Upper lobe of right lung (tissue), 1 donor: ENCODE results near the gene APCDD1L. TPM values are rescaled to one million over a fixed set of nuclear protein-coding genes. Genes with fewer than 3 reads are reported as not detected.

Experiments used
- ATAC-seq: fragments of 200-7000 bp; cut with Tn5 transposase; one replicate; pipeline ENCODE4 v1.9.1; 2020; ENCODE audit warnings: mild to moderate bottlenecking, moderate library complexity
- DNase-seq: peaks from one replicate; pipeline ENCODE4 v3.0.0-alpha.2; 2020
- H3K27ac ChIP-seq: fragments of 200-600 bp; one replicate; pipeline ENCODE4 v1.8.0; 2022
- H3K27me3 ChIP-seq: fragments of 200-600 bp; one replicate; pipeline ENCODE4 v1.8.0; 2022; ENCODE audit warnings: mild to moderate bottlenecking
- H3K36me3 ChIP-seq: fragments of 200-600 bp; one replicate; pipeline ENCODE4 v1.8.0; 2022
- H3K4me1 ChIP-seq: fragments of 200-600 bp; one replicate; pipeline ENCODE4 v1.8.0; 2022
- H3K4me3 ChIP-seq: fragments of 200-600 bp; one replicate; pipeline ENCODE4 v1.8.0; 2022; ENCODE audit warnings: mild to moderate bottlenecking
- H3K9me3 ChIP-seq: fragments of 200-600 bp; one replicate; pipeline ENCODE4 v1.8.0; 2022
- intact Hi-C: fragments of 100-400 bp; cut with DNase I; formaldehyde crosslinking; loops from one replicate; pipeline ENCODE4 v1.11.0; 2022
- total RNA-seq: library from RNA; stranded (reverse); fragmentation: NEBNext Ultra II Directional; extraction: Animal tissue kit (Norgen Biotek cat#: 25700); gene quantifications from one replicate; pipeline ENCODE4 v1.2.1, GENCODE V29; 2021
- TF ChIP-seq, protein P1 (sequence below): fragments of 200-600 bp; IDR thresholded peaks from one replicate; pipeline ENCODE4 v1.8.0; 2022; ENCODE audit warnings: antibody characterized with exemption
- donor health status: DM: no; HTN: yes; CAD: no; lungs with severe emphysema.

The APCDD1L gene
- total RNA-seq, 1 donor from 2014 or later = not detected

DNA sequence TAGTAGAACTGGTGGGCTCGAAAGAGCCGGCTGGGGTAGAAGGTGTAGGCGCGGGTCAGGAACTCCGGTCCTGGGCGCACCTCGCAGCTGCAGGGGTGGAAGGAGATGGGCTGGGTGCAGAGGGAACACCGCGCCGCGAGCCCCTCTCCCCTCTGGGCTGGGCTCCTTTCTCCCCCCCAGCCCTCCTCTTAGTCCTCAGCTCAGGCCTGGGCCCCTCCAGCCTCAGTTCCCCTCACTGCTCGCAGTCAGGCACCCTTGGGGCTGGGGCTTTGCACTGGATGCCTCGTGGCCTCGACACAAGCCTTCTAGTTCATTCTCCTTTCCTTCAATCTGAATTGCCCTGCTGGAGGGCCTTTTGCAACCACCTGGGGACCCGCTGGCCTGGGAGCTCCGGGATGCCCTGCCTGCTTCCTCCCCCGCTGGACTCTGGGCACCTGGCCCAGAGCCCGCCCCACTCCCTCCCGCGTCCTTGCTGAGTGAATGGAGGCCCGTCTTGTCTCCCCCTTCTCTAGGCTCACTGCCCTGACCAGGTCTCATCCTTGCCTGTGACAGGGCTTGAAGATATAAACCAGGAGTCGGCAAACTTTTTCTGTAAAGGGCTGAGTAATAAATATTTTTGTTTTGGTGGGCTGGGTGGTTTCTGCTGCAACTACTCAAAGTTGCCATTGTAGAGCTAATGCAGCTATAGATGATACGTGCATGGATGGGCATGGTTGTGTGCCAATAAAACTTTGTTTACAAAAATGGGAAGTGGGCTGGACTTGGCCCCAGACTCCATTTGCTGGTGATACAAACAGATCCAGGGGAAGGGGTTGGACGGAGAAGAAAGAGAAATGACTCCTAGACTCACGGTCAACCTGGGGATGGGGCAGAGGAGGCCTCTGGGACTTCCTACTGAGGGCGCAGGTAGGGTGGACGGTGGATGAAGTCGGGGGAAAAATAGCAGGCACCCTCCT is 47.3 kb downstream of the APCDD1L start:
- DNase-seq = no peak
- peaks cover 5% of the 10 kb centered on the region for H3K27me3 ChIP-seq
- TF ChIP-seq, protein P1, sequence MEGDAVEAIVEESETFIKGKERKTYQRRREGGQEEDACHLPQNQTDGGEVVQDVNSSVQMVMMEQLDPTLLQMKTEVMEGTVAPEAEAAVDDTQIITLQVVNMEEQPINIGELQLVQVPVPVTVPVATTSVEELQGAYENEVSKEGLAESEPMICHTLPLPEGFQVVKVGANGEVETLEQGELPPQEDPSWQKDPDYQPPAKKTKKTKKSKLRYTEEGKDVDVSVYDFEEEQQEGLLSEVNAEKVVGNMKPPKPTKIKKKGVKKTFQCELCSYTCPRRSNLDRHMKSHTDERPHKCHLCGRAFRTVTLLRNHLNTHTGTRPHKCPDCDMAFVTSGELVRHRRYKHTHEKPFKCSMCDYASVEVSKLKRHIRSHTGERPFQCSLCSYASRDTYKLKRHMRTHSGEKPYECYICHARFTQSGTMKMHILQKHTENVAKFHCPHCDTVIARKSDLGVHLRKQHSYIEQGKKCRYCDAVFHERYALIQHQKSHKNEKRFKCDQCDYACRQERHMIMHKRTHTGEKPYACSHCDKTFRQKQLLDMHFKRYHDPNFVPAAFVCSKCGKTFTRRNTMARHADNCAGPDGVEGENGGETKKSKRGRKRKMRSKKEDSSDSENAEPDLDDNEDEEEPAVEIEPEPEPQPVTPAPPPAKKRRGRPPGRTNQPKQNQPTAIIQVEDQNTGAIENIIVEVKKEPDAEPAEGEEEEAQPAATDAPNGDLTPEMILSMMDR = no peak
- no peaks in the 10 kb centered on the region for H3K36me3 ChIP-seq
- no peaks in the 10 kb centered on the region for H3K9me3 ChIP-seq
- intact Hi-C loops = no loop called here
- H3K4me1 ChIP-seq = no peaks in the 10 kb centered on the region
- H3K27ac ChIP-seq = no peak overlapping the region
- no peak overlapping the region for H3K4me3 ChIP-seq
- ATAC-seq = no peak

- intact Hi-C loops = no loop called here
- Histone ChIP-seq H3K27me3 (peaks cover 5% of the 10 kb centered on the region), H3K4me1 (no peaks in the 10 kb centered on the region), H3K9me3 (no peaks in the 10 kb centered on the region), H3K36me3 (no peaks in the 10 kb centered on the region), H3K27ac (no peak overlapping the region), H3K4me3 (no peak overlapping the region)
- DNase-seq (no peak), ATAC-seq (no peak)
- TF ChIP-seq, protein P1 = no peak
Measured at GRCh38 chr20:58466729-58467571, 48.2 kb downstream of the APCDD1L start.

DNA sequence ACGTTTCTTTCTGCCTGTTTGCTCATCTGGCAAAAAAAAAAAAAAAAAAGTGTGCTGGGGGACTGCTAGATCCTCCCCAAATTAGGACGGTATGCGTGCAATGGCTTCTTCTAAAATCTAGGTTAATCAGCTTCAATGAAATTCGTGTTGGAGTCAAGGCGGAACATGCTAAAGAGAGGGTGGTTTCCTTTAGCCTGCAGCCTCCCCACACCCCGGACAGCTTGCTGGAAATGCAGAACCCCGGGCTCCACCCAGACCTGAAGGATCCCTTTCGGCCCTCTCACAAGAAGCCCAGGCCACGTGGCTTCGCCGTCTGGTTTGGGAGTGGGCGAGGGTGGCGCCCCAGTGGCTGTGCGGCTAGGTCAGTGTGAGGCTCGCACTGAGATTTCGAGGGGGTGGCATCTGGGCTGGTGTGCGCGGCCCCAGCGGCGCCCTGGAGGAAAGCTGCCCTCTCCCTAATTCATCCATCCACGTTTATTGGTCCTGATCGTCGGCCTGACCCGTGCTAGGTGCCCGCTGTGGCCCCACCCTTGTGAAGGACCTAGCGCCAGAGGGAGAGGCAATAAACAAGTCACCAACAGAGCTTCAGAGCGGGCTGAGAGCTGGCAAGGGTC is 49.0 kb downstream of the APCDD1L start:
- H3K27me3 ChIP-seq = peaks cover 5% of the 10 kb centered on the region
- no peak overlapping the region for H3K27ac ChIP-seq
- H3K36me3 ChIP-seq = no peaks in the 10 kb centered on the region
- intact Hi-C loops = no loop called here
- no peak for DNase-seq
- no peak for ATAC-seq
- TF ChIP-seq, protein P1 = no peak
- no peaks in the 10 kb centered on the region for H3K9me3 ChIP-seq
- H3K4me3 ChIP-seq = no peak overlapping the region
- no peaks in the 10 kb centered on the region for H3K4me1 ChIP-seq

DNA sequence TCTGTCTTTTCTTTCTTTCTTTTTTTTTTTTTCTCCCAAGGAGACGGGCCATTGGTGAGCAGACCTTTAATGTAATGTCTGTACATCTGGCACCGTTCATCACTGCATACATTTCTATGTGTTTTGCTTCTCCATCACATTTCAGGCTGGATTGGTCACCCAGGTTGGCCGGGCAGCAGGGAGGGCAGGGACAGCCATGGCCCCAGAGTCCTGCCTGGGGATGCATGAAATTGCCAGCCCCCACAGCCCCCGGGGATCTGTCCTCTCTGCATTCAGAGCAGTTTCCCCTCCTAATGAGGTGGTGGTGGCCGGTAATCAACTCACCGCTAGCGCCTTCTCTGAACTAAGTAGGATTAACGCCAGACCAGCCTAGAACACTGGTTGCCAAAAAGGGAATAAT is 50.4 kb downstream of the APCDD1L start:
- Histone ChIP-seq H3K4me3 (no peak overlapping the region), H3K27ac (no peak overlapping the region), H3K4me1 (no peaks in the 10 kb centered on the region), H3K27me3 (peaks cover 5% of the 10 kb centered on the region), H3K9me3 (no peaks in the 10 kb centered on the region), H3K36me3 (no peaks in the 10 kb centered on the region)
- DNase-seq (no peak), ATAC-seq (no peak)
- intact Hi-C loops = no loop called here
- TF ChIP-seq, protein P1 = no peak

- Histone ChIP-seq H3K4me1 (no peaks in the 10 kb centered on the region), H3K36me3 (no peaks in the 10 kb centered on the region), H3K27ac (no peak overlapping the region), H3K4me3 (no peak overlapping the region), H3K9me3 (no peaks in the 10 kb centered on the region), H3K27me3 (peaks cover 5% of the 10 kb centered on the region)
- DNase-seq = no peak
- no peak for ATAC-seq
- TF ChIP-seq, protein P1 = no peak
- intact Hi-C loops = no loop called here
Measured at GRCh38 chr20:58463256-58463655, 51.9 kb downstream of the APCDD1L start.
